Measurements from ENCODE around the gene IKBKG. TPM values are rescaled to one million over a fixed set of nuclear protein-coding genes. Genes with fewer than 3 reads are reported as not detected.
"Not testable (repeated sequence)": the region's sequence is repeated elsewhere in the genome, so short reads cannot be mapped to it uniquely, and the experiment has no call there.

The IKBKG gene
- total RNA-seq, 1 donor from 2014 or later, result 4.1 TPM

DNA sequence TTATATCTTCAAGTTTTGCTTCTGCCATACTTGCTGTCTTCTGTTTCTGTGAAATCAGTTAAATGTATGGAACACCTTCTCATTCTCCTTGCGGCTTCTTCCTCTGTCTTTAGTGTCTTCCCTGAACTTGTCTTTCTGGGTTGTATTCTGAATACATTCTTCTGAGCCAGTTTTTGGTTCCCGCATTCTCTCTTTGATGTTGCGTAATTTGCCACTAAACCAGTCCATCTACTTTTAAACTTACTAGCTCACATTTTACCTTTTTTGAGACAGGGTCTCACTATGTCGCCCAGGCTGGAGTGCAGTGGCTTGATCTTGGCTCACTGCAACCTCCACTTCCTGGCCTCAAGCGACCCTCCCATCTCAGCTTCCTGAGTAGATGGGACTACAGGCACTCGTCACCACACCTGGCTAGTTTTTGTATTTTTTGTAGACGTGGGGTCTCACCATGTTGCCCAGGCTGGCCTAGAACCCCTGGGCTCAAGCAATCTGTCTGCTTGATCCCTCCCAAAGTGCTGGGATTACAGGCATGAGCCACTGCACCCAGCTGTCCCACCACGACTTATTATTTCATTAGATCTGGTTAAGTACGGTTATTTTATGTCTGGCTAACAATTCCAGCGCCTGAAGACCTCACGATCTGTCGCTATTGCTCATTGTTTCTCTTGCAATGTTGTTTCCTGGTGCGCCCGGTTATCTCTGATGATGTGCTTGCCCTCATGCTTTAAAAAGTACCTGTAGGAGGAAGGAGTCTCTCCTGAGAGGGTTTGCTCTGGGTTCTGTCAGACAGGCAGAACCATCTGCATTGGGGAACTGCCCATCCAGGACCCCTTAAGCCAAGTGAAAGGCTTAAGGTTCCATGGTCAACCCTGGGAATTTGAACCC is 21.6 kb upstream of the IKBKG start:
- DNase-seq (ENCODE audit: low spot score in 2 of 2) (no peak), FAIRE-seq (no peak)

DNA sequence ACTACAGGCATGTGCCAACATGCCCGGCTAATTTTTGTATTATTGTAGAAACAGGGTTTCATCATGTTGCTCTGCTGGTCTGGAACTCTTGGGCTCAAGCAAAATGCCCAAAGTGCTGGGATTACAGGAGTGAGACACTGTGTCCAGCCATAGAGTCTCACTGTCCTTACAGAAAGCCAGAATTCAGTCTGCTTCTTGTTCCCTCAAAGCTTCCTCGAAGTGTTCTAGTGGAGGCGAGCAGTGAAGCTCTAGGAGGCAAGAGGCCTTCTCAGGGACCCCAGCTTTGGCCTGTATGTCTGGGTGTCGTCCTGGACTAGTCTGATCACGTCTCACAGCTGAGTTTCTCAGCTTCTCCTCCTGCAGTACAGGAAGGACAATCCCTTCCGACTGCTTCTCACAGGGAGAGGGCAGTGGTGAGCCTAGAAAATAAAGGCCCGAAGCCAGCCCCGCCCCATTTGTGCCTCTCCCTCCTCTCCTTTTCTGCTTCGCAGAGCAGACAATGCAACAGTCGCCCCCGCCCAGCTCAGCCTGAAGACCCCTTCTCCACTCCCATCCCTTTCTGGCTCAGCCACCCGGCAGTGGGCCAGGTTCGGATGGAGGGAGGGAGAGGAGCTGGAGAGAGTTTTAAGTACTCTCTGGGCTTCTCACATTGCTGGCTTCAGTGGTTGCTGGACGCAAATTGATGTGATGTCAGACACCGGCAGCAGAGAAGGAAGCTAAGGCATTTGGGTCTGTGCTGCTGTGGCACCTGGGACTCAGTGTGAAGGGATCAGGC is 20.3 kb upstream of the IKBKG start:
- no peak for FAIRE-seq
- DNase-seq (ENCODE audit: low spot score in 2 of 2), result peak; percentile 53 to 62

DNA sequence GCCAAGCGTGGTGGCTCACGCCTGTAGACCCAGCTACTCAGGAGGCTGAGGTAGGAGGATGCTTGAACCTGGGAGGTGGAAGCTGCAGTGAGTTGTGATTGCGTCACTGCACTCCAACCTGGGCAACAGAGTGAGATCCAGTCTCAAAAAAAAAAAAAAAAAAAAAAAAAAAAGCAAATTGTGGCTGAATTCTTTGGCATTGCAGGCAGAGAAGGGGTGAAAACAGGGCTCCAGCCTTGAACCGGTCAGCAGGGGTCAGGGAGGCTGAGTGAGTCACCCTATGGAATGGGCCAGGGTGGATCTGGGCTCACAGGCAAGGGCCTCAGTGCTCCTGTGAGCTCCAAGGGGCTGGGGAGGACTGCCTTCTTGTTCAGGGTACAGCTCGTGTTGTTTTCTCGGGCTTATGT is 18.2 kb upstream of the IKBKG start:
- FAIRE-seq (no peak), DNase-seq (ENCODE audit: low spot score in 2 of 2) (no peak)

DNA sequence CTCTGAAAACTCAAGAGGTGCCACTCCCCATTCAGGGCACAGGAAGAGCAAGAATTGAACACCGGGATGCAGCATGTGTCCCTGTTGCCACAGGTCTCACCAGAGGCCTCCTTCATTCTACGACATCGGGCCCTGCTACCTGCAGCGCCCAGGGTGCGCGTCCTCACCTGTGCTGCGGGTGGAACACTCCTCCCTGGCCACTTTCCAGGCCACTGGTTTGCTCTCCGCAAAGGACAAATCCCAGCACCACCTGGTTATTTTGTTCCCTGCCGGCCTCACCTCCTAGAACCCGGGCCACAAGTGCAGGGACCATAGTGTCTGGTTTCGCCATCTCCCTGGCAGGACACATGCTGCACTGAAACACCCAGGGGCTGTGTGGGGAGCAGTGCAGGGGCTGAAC is 17.1 kb upstream of the IKBKG start:
- FAIRE-seq (no peak), DNase-seq (ENCODE audit: low spot score in 2 of 2) (no peak)

- no peak for DNase-seq (ENCODE audit: low spot score in 2 of 2)
- no peak for FAIRE-seq
Observed at GRCh38 chrX:154531626-154532025, 15.8 kb upstream of the IKBKG start.

GRCh38 chrX:154532690-154533089 is 14.7 kb upstream of the IKBKG start:
- DNase-seq (ENCODE audit: low spot score in 2 of 2) (no peak), FAIRE-seq (no peak)

GRCh38 chrX:154534526-154535322 is 12.7 kb upstream of the IKBKG start:
- FAIRE-seq, result no peak

DNA sequence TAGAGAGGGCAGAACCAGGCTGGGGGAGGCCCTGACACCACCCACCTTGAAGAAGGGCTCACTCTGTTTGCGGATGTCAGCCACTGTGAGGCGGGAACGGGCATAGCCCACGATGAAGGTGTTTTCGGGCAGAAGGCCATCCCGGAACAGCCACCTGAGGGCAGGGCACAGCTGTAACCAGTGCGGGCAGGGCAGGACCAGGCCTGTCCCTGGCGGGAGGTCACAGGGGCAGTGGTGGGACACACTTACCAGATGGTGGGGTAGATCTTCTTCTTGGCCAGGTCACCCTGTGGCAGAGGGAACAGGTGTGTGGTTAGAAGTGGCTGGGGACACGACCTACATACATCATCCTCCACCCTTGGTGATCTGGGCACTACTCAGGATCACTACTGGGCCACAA is 11.5 kb upstream of the IKBKG start:
- no peak for DNase-seq (ENCODE audit: low spot score in 2 of 2)
- FAIRE-seq, result no peak

More at GRCh38 chrX:154534526-154535322, 12.7 kb upstream of the IKBKG start:
- DNase-seq (ENCODE audit: low spot score in 2 of 2), result peak; percentile 86

DNA sequence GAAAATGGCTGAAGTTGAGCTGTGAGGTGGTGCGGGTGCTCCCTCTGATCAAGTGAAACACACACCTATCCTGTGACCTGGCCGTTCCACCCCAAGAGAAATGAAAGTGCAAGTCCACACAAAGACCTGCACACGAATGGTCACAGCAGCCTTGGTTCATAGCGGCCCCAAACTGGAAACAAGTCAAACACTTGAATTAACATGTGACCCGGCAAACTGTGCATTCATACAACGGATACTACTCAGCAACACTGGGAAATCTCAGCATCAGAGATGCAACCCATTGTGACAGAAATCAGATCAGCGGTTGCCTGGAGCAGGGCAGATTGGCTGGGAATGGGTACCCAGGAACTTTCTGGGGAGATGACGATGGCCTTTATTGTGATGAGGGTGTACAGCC is 8.3 kb upstream of the IKBKG start:
- DNase-seq (ENCODE audit: low spot score in 2 of 2) (no peak), FAIRE-seq (no peak)

GRCh38 chrX:154540365-154540764 is 7.1 kb upstream of the IKBKG start:
- not testable (repeated sequence) for DNase-seq (ENCODE audit: low spot score in 2 of 2); FAIRE-seq

- FAIRE-seq (no peak), DNase-seq (ENCODE audit: low spot score in 2 of 2) (no peak)
Observed at GRCh38 chrX:154540897-154541535, 6.4 kb upstream of the IKBKG start.

- DNase-seq (ENCODE audit: low spot score in 2 of 2) (no peak), FAIRE-seq (no peak)
Observed at GRCh38 chrX:154541589-154541895, 5.9 kb upstream of the IKBKG start.

GRCh38 chrX:154541896-154542722 is 5.3 kb upstream of the IKBKG start:
- FAIRE-seq, result no peak
- peak in 1 of 2 donors; percentile 39 for DNase-seq (ENCODE audit: low spot score in 2 of 2)

DNA sequence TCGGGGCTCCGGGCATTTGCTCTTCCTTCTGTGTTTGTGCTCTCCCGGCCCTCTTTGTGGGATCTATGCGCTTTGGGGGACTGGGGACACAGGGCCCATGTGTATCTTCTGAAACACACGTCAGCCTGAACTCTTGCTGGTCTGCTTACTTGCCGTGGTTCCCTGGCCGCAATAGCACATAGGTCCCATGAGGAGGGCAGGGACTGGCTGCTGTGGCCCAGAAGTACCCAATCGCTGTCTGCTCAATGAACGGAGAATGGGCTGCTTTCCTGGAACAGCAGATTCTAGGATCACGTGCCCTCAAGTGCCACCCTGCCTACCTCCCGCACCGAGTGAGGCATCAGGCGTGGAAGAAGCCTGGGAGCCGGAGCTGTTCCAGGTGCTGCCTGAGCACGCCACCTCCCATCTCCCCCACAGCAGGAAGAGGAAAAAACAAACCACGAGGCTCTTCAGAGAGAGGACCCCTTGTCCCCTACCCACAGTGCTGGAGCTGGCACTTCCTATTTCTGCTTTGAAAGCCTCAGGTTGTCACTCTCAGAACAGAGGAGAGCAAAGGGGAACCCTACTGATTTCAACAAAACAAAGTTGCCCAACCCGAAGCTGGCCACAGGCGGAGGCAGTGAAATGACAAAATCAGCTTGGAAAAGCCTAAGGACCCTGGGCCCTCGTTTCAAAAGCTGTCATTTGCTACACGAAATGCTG is 4.5 kb upstream of the IKBKG start:
- FAIRE-seq (no peak), DNase-seq (ENCODE audit: low spot score in 2 of 2) (no peak)

DNA sequence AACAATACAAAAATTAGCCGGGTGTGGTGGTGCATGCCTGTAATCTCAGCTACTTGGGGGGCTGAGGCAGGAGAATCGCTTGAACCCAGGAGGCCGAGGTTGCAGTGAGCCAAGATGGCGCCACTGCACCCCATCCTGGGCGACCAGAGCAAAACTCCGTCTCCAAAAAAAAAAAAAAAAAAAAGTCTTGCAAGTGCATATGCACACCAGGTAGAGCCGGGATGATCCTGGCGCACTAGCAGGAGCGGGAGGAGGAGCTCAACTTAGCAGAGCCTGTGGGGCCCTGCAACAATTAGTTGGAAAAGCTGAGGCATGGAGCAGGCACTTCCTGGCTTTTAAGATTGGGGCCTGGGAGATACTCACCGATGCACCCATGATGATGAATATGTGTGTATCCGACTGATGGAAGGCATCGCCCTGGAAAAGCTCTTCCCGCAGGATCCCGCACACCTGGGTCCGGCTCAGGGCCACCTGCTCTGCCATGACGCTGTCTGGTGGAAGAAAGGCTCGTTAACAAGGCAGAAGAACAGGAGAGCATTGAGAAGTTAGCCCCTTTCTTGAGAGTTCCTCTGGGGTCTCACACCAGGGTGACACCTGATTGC is 1.6 kb upstream of the IKBKG start:
- DNase-seq (ENCODE audit: low spot score in 2 of 2) (no peak), FAIRE-seq (no peak)

DNA sequence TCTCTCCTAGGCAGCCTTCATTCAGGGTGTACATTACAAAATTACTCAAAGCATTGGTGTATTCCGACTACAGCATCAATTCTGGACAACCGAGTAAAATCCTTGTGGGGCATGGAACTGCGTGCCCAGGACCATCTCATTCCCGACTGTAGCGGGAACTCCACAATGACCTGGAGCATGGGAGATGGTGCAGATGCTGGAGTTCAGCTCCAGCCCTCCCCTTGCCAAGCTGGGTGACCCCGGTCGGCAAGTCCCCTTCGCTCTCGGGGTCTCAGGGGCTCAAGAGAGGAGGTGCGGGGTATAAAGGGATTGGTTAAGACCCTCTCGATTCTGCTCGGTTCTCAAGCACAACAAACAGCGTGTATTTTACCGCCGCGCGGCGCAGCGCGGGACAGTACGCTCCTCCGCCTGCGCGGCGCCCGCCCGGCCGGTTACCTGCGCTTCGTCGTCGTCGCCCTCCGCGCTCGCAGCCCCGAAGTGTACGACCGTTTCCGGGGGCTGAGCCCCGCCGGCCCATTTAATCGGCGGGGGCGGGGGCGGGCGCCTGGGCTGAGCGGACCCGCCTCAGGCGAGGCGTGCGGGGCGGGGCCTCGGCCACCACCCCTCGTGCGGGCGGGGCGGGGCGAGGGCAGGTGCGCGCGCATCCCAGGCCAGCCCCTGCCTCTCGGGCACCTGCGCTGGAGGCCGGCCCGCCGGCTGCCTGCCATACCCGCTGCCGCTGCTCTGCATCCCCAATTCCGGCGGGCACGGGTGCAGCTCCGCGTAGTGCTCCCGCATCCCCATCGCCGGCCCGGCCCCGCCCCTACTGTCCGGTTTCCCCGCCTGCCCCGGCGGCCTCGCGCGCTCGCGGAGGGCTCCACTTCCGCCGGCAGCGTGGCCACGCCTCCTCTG is 821 bp upstream of the IKBKG start, which contains the start of gene G6PD:
TSS of gene G6PD (minus strand) at position 493 of the 891 bp plus-strand sequence. CDS start 691 bp downstream, outside the sequence.
- no peak for FAIRE-seq
- peak; percentile 80 to 87 for DNase-seq (ENCODE audit: low spot score in 2 of 2)

DNA sequence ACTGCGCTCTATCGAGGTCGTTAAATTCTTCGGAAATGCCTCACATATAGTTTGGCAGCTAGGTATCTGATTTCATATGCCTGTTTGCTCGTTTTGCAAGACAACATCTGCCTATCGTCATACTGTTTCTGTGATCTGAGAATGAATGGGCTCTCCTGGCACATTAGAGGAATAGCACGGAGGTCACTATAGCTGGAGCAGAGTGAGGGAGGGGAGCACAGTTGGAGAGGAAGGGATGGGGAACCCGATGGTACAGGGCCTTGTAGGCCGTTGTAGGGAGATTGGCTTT is 552 bp downstream of the IKBKG start:
- DNase-seq (ENCODE audit: low spot score in 2 of 2) (no peak), FAIRE-seq (no peak)

DNA sequence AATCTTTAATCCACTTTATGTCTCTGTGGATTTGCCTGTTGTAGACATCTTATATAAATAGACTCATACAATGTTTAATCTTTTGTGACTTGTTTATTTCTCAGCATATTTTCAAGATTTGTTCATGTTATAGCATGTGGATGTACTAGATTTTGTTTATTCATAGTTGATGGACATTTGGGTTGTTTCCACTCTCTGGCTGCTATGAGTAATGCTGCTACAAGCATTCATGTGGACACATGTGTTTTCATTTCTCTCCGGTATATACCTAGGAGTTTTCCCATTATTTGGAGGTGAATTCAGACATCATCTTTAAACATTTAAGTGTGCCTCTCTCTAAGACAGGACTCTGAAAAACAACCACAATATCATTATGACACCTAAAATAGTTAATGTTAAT is 2.3 kb downstream of the IKBKG start:
- no peak for FAIRE-seq
- DNase-seq (ENCODE audit: low spot score in 2 of 2), result no peak
